Measurements from ENCODE around the gene NPPC. TPM values are rescaled to one million over a fixed set of nuclear protein-coding genes. Genes with fewer than 3 reads are reported as not detected.

The NPPC gene
- total and polyA plus RNA-seq, 2 of the 8 experiments (the other 6 are each of a cell fraction or from before 2014, with no cell fraction given), result 1.3 to 4.7 TPM

- Histone ChIP-seq H3K18ac (ENCODE audit: extremely low read depth, low read length) (no peak overlapping the region), H3K4ac (replicated peaks; ENCODE audit: insufficient read length, low read depth, low read length) (no peak overlapping the region), H2BK20ac (ENCODE audit: low read length) (no peak overlapping the region), H2BK5ac (ENCODE audit: low read depth, low read length) (no peak overlapping the region), H3K14ac (ENCODE audit: insufficient read length) (no peak overlapping the region), H4K91ac (replicated peaks; ENCODE audit: insufficient read length, low read length) (no peak overlapping the region), H3K56ac (replicated peaks; ENCODE audit: insufficient read length, low read depth, low read length) (no peak overlapping the region), H3K36me3 (ENCODE audit: control insufficient read depth in 2 of 4, insufficient read depth in 4 of 4, low read length in 3 of 4) (no peaks in the 10 kb centered on the region), H3K9me3 (ENCODE audit: insufficient read depth in 2 of 2, low read depth in 1 of 2, low read length in 1 of 2) (no peaks in the 10 kb centered on the region), H3K27me3 (replicated peaks in 1 of 4; ENCODE audit: control insufficient read depth in 3 of 4, extremely low read depth in 1 of 4, insufficient read depth in 3 of 4, low read length in 3 of 4) (no peaks in the 10 kb centered on the region), H4K5ac (ENCODE audit: insufficient read length, low read depth, low read length) (peak overlapping the region; percentile 12), H2BK120ac (replicated peaks; ENCODE audit: low read depth, low read length) (no peak overlapping the region), H3K4me3 (ENCODE audit: extremely low read depth in 1 of 4, insufficient read depth in 2 of 4, low read depth in 3 of 4, low read length in 4 of 4) (no peak overlapping the region), H3K79me1 (ENCODE audit: low read depth, low read length) (no peaks in the 10 kb centered on the region), H4K8ac (ENCODE audit: extremely low read depth, insufficient read depth, low read length) (peak overlapping the region; percentile 57; the same call in 1 of the 2 replicates), H3K9ac (replicated peaks in 1 of 4; ENCODE audit: extremely low read depth in 1 of 4, low read depth in 3 of 4, low read length in 3 of 4) (no peak overlapping the region), H3K4me2 (ENCODE audit: insufficient read depth in 1 of 2, low read depth in 2 of 2, low read length in 2 of 2) (no peak overlapping the region), H3K79me2 (ENCODE audit: control insufficient read depth in 1 of 2, insufficient read depth in 2 of 2, low read length in 2 of 2) (no peaks in the 10 kb centered on the region), H3K23ac (ENCODE audit: insufficient read length) (no peak overlapping the region), H2BK15ac (ENCODE audit: low read length) (no peak overlapping the region), H3K23me2 (ENCODE audit: low read depth, low read length) (no peaks in the 10 kb centered on the region), H2AK5ac (ENCODE audit: low read depth, low read length) (no peak overlapping the region), H2AFZ (ENCODE audit: low read length) (no peak overlapping the region), H3K4me1 (replicated peaks in 1 of 4; ENCODE audit: control insufficient read depth in 3 of 4, insufficient read depth in 4 of 4, low read length in 3 of 4) (peaks cover 0 to 8% (median 2%) of the 10 kb centered on the region in 4 experiments; a peak in 5 of 7 replicates), H2BK12ac (ENCODE audit: low read depth, low read length) (no peak overlapping the region), H4K20me1 (replicated peaks in 1 of 2; ENCODE audit: control insufficient read depth in 1 of 2, insufficient read depth in 2 of 2, low read length in 2 of 2) (peaks cover 0 to 2% of the 10 kb centered on the region in 2 experiments), H3K27ac (ENCODE audit: low read depth, low read length) (no peak overlapping the region)
- no peak for DNase-seq (ENCODE audit: low read depth in 1 of 2, low spot score in 2 of 2)
- no peak for FAIRE-seq
- ChIA-PET CTCF (ENCODE audit: partially characterized antibody) (interaction anchor here (1.0 to 12.2 kb wide), 9 partner anchors 19 to 422 kb away, joined by 3 to 220 read pairs (median 6); partner anchors contain the start of gene NPPC), POLR2A (ENCODE audit: partially characterized antibody) (interaction anchor here (1.1 kb wide), 1 partner anchor 237 kb away, joined by 3 read pairs; no protein-coding TSS in a partner anchor)
- 95% methylated on average over 2 of the region's 4 CpGs; no CpG with 5 or more reads in 1 of the 2 experiments for whole genome bisulfite sequencing, 2 experiments (ENCODE audit: extremely low coverage in 1 of 2, insufficient coverage in 1 of 2, insufficient read length in 1 of 2, insufficient replicate concordance in 2 of 2, low coverage in 1 of 2, low lambda C conversion rate in 2 of 2, missing lambda C conversion rate in 1 of 2)
- TF ChIP-seq HDAC2 (IDR thresholded peaks at IDR 0.05; ENCODE audit: borderline replicate concordance in 1 of 2, low read depth in 2 of 2, low read length in 2 of 2) (no peak), CTCF (IDR thresholded peaks at IDR 0.05; ENCODE audit: control extremely low read depth in 1 of 3, insufficient read depth in 1 of 3, low read depth in 1 of 3, low read length in 3 of 3) (no peak), BACH1 (IDR thresholded peaks at IDR 0.05; ENCODE audit: low read length) (no peak), NANOG (IDR thresholded peaks at IDR 0.05; ENCODE audit: insufficient read depth, low read depth, low read length, poor library complexity, severe bottlenecking) (no peak), CHD1 (IDR thresholded peaks at IDR 0.05; ENCODE audit: low read depth, low read length) (no peak), PHF8 (conservative IDR thresholded peaks at IDR 0.05; ENCODE audit: low read depth, low read length) (no peak), TAF7 (optimal IDR thresholded peaks at IDR 0.05; ENCODE audit: borderline replicate concordance, low read depth, low read length) (no peak), YY1 (IDR thresholded peaks at IDR 0.05; ENCODE audit: low read depth, low read length) (no peak), SP1 (IDR thresholded peaks at IDR 0.05; ENCODE audit: low read depth, low read length) (no peak), JUND (IDR thresholded peaks at IDR 0.05; ENCODE audit: low read length) (no peak), RXRA (IDR thresholded peaks at IDR 0.05; ENCODE audit: insufficient read depth, low read depth, low read length) (no peak)
Observed at GRCh38 chr2:231905026-231905425, 21.2 kb downstream of the NPPC start.

Data from H1 (cell line).